DOHH2 (cell line): ENCODE data around the gene TDRD9.

Experiments used
- CTCF ChIP-seq: fragments of 200-600 bp; sonication (generic); IDR thresholded peaks from one replicate; pipeline ENCODE4 v1.5.1; 2014; ENCODE audit warnings: antibody characterized with exemption, mild to moderate bottlenecking, low read depth, low read length; ENCODE audit not compliant: poor library complexity, severe bottlenecking
- EZH2phosphoT487 ChIP-seq: fragments of 200-600 bp; sonication (generic); IDR thresholded peaks from 2 replicates; pipeline ENCODE4 v1.6.1; 2017; ENCODE audit warnings: borderline replicate concordance, mild to moderate bottlenecking, antibody characterized with exemption, low read length, moderate library complexity, mixed read lengths

DNA sequence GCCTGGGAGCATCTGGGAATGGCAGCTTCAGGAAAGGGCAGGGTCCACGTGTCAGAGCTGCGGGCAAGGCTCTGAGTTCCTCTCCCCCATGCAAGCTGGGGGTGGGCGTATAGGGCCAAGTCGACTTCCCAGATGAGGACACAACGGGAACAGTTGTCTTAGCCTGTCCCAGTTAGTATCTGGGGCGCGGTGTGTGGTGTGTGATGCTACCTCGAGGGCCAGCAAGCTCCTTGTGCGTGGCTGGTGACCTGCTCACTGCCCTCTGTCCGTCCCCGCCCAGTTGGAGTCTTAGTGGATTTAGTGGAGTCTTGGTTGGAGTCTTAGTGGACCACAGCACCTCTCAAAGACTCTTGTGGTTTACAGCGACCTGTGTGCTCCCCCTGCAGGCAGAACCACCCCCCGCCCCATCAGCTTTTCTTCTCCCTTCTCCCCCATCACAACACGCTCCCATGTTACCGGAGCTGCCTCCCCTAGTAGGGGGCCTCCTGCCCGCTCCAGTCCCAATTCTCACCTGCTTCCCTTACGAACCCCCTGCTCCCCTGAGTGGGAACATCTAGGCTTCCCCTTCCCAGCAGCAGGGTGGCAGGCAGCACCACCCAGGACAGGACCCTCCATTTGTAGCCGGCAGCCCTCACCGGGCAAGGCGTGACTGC is 165.9 kb downstream of the TDRD9 start:
- TF ChIP-seq CTCF (no peak), EZH2phosphoT487 (no peak)
